ENCODE results near the gene TBK1. TPM values are rescaled to one million over a fixed set of nuclear protein-coding genes. Genes with fewer than 3 reads are reported as not detected.

The TBK1 gene
- total RNA-seq, 3 donors from 2014 or later (not counting 1 experiment from before 2014, with no cell fraction given): 48.4 to 57.1 (median 48.8) TPM

DNA sequence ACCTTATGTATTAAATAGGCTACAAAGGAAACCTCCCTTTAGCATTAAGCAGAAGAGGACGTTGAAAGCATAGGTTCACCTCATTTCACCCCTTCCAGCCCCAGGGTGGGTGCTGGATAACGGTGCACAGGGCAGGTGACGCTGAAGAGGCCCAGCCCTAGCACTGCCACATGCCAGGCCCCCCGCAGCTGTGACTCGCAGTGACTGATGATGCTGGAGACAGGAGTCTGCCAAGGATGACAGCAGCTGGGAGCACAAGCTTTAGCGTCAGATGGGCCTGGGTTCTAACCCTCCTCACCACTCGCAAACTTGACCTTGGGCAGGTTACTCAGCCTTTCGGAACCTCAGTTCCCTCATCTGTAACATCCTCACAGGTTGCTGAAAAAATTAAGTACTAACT, 76.7 kb downstream of the TBK1 start:
- DNase-seq: no peak
- ATAC-seq: no peak
- no peak overlapping the region for H3K27ac ChIP-seq (ENCODE audit: low read length)
- H3K9me3 Mint-ChIP-seq: no peaks in the 10 kb centered on the region
- H3K27me3 ChIP-seq (ENCODE audit: control insufficient read depth, insufficient read depth, low read length): no peaks in the 10 kb centered on the region
- no peaks in the 10 kb centered on the region for H3K9me3 ChIP-seq (ENCODE audit: control insufficient read depth, insufficient read depth, low read length)
- intact Hi-C loops (cut with micrococcal nuclease): no loop called here
- H3K4me3 Mint-ChIP-seq: no peak overlapping the region
- H3K4me3 ChIP-seq (ENCODE audit: low read length): no peak overlapping the region
- H3K4me1 Mint-ChIP-seq: no peaks in the 10 kb centered on the region
- H3K36me3 Mint-ChIP-seq: no peaks in the 10 kb centered on the region
- H3K27me3 Mint-ChIP-seq (ENCODE audit: low read depth in 2 of 2): peaks cover 2 to 6% of the 10 kb centered on the region in 2 donors
- TF ChIP-seq, protein P1, sequence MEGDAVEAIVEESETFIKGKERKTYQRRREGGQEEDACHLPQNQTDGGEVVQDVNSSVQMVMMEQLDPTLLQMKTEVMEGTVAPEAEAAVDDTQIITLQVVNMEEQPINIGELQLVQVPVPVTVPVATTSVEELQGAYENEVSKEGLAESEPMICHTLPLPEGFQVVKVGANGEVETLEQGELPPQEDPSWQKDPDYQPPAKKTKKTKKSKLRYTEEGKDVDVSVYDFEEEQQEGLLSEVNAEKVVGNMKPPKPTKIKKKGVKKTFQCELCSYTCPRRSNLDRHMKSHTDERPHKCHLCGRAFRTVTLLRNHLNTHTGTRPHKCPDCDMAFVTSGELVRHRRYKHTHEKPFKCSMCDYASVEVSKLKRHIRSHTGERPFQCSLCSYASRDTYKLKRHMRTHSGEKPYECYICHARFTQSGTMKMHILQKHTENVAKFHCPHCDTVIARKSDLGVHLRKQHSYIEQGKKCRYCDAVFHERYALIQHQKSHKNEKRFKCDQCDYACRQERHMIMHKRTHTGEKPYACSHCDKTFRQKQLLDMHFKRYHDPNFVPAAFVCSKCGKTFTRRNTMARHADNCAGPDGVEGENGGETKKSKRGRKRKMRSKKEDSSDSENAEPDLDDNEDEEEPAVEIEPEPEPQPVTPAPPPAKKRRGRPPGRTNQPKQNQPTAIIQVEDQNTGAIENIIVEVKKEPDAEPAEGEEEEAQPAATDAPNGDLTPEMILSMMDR (IDR thresholded peaks at IDR 0.05): no peak
- no peaks in the 10 kb centered on the region for H3K4me1 ChIP-seq (ENCODE audit: control insufficient read depth, insufficient read depth, low read length)
- H3K27ac Mint-ChIP-seq: no peak overlapping the region
- H3K36me3 ChIP-seq (ENCODE audit: control insufficient read depth, insufficient read depth, low read length): no peaks in the 10 kb centered on the region
- WGBS (ENCODE audit: insufficient coverage): 85% methylated on average over 6 of the region's 8 CpGs

DNA sequence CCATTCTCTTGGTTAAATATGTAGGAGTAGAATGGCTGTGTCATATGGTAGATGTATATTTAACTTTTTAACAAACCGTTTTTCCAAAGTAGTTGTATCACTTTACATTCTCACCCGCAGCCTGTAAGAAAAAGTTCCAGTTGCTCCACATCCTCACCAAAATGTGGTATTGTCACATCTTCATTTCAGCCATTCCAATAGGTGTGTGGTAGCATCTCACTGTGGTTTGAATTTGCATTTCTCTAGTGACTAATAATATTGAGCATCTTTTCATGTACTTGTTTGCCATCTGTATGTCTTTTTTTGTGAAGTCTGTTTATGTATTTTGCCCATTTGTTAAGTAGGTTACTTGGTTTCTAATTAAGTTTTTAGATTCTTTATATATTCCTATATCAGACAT, 78.6 kb downstream of the TBK1 start:
- TF ChIP-seq, protein P1 (IDR thresholded peaks at IDR 0.05): no peak
- ATAC-seq: no peak
- H3K27me3 ChIP-seq (ENCODE audit: control insufficient read depth, insufficient read depth, low read length): no peaks in the 10 kb centered on the region

GRCh38 chr12:64531665-64532334, 79.9 kb downstream of the TBK1 start:
- H3K27me3 Mint-ChIP-seq (ENCODE audit: low read depth in 2 of 2): peaks cover 0 to 6% of the 10 kb centered on the region in 2 donors
- no peak overlapping the region for H3K4me3 ChIP-seq (ENCODE audit: low read length)
- intact Hi-C loops (cut with micrococcal nuclease): no loop called here
- no peaks in the 10 kb centered on the region for H3K9me3 ChIP-seq (ENCODE audit: control insufficient read depth, insufficient read depth, low read length)
- no peak overlapping the region for H3K27ac ChIP-seq (ENCODE audit: low read length)
- no peak overlapping the region for H3K27ac Mint-ChIP-seq
- DNase-seq: no peak
- no peak for ATAC-seq
- TF ChIP-seq, protein P1 (IDR thresholded peaks at IDR 0.05): no peak
- no peaks in the 10 kb centered on the region for H3K36me3 ChIP-seq (ENCODE audit: control insufficient read depth, insufficient read depth, low read length)
- WGBS (ENCODE audit: insufficient coverage): 91% methylated on average over 10 of the region's 10 CpGs
- H3K36me3 Mint-ChIP-seq: no peaks in the 10 kb centered on the region
- no peaks in the 10 kb centered on the region for H3K9me3 Mint-ChIP-seq
- no peak overlapping the region for H3K4me3 Mint-ChIP-seq
- no peaks in the 10 kb centered on the region for H3K4me1 ChIP-seq (ENCODE audit: control insufficient read depth, insufficient read depth, low read length)
- H3K27me3 ChIP-seq (ENCODE audit: control insufficient read depth, insufficient read depth, low read length): no peaks in the 10 kb centered on the region
- no peaks in the 10 kb centered on the region for H3K4me1 Mint-ChIP-seq

More for the DNA sequence above, 78.6 kb downstream of the TBK1 start:
- WGBS (ENCODE audit: insufficient coverage): no CpG with 5 or more reads among the region's 2 CpGs
- Histone ChIP-seq H3K4me3 (ENCODE audit: low read length) (no peak overlapping the region), H3K4me1 (ENCODE audit: control insufficient read depth, insufficient read depth, low read length) (no peaks in the 10 kb centered on the region), H3K27ac (ENCODE audit: low read length) (no peak overlapping the region), H3K36me3 (ENCODE audit: control insufficient read depth, insufficient read depth, low read length) (no peaks in the 10 kb centered on the region), H3K9me3 (ENCODE audit: control insufficient read depth, insufficient read depth, low read length) (no peaks in the 10 kb centered on the region)
- intact Hi-C loops (cut with micrococcal nuclease): no loop called here
- no peak for DNase-seq
- Mint-ChIP-seq H3K27ac (no peak overlapping the region), H3K4me1 (no peaks in the 10 kb centered on the region), H3K36me3 (no peaks in the 10 kb centered on the region), H3K9me3 (no peaks in the 10 kb centered on the region), H3K4me3 (no peak overlapping the region), H3K27me3 (ENCODE audit: low read depth in 2 of 2) (peaks cover 0 to 6% of the 10 kb centered on the region in 2 donors)

Measured in natural killer cell (primary cell).